GM21390 (cell line): ENCODE data around the gene OMP.

ENCODE experiments used
- ATAC-seq: cut with Tn5 transposase; IDR thresholded peaks from one replicate; pipeline ENCODE4 v1.9.1; 2021; ENCODE audit not compliant: unreplicated experiment

The OMP gene

DNA sequence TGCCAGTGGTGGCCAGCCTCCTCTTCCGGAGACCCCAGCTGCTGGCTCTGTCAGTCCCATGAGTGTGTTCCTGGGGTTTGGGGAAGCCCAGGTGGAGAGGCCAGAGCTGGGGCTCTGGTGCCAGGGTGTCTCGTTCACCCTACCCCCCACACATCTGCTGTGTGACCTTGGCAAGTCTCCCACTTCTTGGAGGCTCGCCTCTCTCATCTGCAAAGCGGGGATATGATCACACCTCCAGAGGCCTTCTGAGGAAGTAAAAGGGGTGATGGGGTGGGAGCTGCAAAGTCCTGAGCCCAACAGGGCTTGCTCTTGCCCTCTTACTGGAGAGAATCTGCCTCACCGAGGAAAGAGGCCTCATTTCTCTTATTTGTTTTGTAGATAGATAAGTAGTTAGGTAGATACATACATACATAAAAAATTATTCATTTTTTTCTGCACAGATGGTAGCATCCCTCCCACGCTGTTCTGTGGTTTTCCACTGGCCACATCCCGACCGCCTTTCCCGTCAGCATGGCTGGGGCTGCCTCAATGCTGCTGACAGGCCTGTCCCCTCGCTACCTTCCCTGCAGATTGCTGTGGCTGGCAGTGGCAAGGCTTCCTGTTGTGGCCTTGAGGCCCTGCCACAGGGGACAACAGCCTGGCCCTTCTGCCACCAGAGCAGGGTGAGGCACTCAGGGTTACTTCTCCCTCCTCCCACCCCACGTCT, 49.3 kb downstream of the OMP start:
- ATAC-seq = no peak

DNA sequence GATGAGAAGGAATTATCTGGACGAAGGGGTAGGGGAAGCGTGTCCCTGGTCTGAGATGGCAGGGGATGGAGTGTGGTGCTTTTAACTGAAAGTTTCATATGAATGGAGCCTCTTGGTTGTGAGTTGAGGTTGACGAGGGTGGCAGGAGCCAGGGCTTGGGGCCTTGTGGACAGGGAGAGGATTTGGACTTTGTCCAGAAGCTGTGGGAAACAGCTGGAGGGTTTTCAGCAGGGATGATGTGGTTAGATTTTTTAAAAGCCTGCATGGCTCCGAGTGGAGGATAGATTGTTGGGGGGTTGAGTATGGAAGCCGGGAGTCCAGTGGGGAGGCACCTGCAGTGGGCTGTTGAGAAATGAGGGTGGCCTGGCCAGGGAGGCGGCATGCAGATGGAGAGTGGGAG, 50.2 kb downstream of the OMP start:
- ATAC-seq = no peak
